ENCODE data around the gene TUBB4A.
"Not testable (repeated sequence)": the region's sequence is repeated elsewhere in the genome, so short reads cannot be mapped to it uniquely, and the experiment has no call there.

Gene TUBB4A

GRCh38 chr19:6510618-6511017, 8.5 kb upstream of the TUBB4A start:
- no peak overlapping the region for H2AK5ac ChIP-seq (ENCODE audit: low read length, severe bottlenecking)
- H2AFZ ChIP-seq (ENCODE audit: low read depth, low read length): no peak overlapping the region
- no peak overlapping the region for H2BK12ac ChIP-seq (ENCODE audit: low read length in 2 of 2)
- H4K91ac ChIP-seq (ENCODE audit: low read length): no peak overlapping the region
- 85% methylated on average over 7 of the region's 7 CpGs for WGBS
- no peak overlapping the region for H3K4me2 ChIP-seq (ENCODE audit: low read length, poor library complexity, severe bottlenecking)
- H3K27ac ChIP-seq (ENCODE audit: low read length, poor library complexity, severe bottlenecking): no peak overlapping the region
- no peaks in the 10 kb centered on the region for H3K36me3 ChIP-seq (ENCODE audit: control insufficient read depth in 1 of 2, insufficient read depth in 2 of 2, low read depth in 1 of 2, low read length in 2 of 2)
- peaks cover 9% of the 10 kb centered on the region for H3K4me1 ChIP-seq (ENCODE audit: control insufficient read depth, insufficient read depth, low read depth, low read length)
- H3K4ac ChIP-seq (ENCODE audit: low read depth in 1 of 2, low read length in 2 of 2): no peak overlapping the region
- H3K18ac ChIP-seq (ENCODE audit: low read depth in 1 of 2, low read length in 2 of 2): no peak overlapping the region
- no peak overlapping the region for H2BK120ac ChIP-seq (ENCODE audit: low read depth, low read length)
- H3K27me3 ChIP-seq (ENCODE audit: control insufficient read depth in 1 of 2, insufficient read depth in 1 of 2, low read length in 2 of 2): no peaks in the 10 kb centered on the region
- DNase-seq: no peak
- no peak overlapping the region for H3K14ac ChIP-seq (ENCODE audit: low read length in 2 of 2)
- no peak overlapping the region for H3K4me3 ChIP-seq (ENCODE audit: insufficient read depth in 1 of 2, low read depth in 1 of 2, low read length in 2 of 2)
- H3K9ac ChIP-seq (ENCODE audit: low read length): no peak overlapping the region
- H4K8ac ChIP-seq (ENCODE audit: low read length): no peak overlapping the region
- no peaks in the 10 kb centered on the region for H3K79me1 ChIP-seq (replicated peaks; ENCODE audit: low read length, poor library complexity, severe bottlenecking)
- no peak overlapping the region for H2BK15ac ChIP-seq (ENCODE audit: low read depth, poor library complexity, severe bottlenecking)
- no peaks in the 10 kb centered on the region for H3K9me3 ChIP-seq (ENCODE audit: control insufficient read depth, low read length)
- no peak overlapping the region for H2BK5ac ChIP-seq (ENCODE audit: low read depth, low read length, poor library complexity, severe bottlenecking)
- no peak overlapping the region for H3K23ac ChIP-seq (ENCODE audit: low read length in 2 of 2)

DNA sequence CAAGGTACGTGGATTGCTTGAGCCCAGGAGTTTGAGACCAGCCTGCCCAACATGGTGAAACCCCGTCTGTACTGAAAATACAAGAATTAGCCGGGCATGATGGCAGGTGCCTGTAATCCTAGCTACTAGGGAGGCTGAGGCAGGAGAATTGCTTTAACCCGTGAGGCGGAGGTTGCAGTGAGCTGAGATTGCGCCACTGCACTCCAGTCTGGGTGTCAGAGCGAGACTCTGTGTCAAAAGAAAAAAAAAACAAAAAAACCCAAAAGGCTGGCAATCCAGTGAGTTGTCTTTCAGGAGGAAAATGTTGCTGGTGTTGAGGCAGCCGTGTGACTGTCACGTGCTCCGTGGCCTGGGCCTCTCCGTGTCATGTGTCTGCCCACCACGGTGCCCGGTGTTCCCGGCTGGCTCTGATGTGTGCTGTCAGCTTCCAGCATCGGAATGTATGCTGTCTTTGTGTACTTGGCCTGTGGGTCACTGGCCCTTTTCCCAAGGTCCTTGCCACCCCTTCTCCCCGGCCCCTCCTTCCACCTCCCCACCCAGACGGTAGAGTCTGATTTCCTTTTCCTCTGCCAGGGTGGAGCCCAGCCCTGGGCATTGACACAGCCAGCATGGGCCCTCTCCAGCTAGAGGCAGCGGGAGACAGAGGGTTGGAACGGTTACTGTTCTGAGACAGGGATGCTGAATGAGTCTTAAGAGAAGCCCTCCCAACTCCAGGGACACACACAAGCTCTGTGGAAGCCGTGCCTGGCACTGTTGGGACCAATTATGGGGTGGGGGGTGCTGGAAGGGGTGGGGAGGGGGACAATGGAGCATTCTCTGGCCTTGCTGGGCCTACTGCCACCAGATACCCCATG, 7.2 kb upstream of the TUBB4A start:
- DNase-seq: no peak
- Histone ChIP-seq H3K4ac (ENCODE audit: low read depth in 1 of 2, low read length in 2 of 2) (no peak overlapping the region), H2BK15ac (ENCODE audit: low read depth, poor library complexity, severe bottlenecking) (no peak overlapping the region), H3K36me3 (ENCODE audit: control insufficient read depth in 1 of 2, insufficient read depth in 2 of 2, low read depth in 1 of 2, low read length in 2 of 2) (no peaks in the 10 kb centered on the region), H3K27me3 (ENCODE audit: control insufficient read depth in 1 of 2, insufficient read depth in 1 of 2, low read length in 2 of 2) (no peaks in the 10 kb centered on the region), H3K9me3 (ENCODE audit: control insufficient read depth, low read length) (no peaks in the 10 kb centered on the region), H2BK120ac (ENCODE audit: low read depth, low read length) (no peak overlapping the region), H3K4me1 (ENCODE audit: control insufficient read depth, insufficient read depth, low read depth, low read length) (peaks cover 6% of the 10 kb centered on the region), H3K18ac (ENCODE audit: low read depth in 1 of 2, low read length in 2 of 2) (no peak overlapping the region), H2AK5ac (ENCODE audit: low read length, severe bottlenecking) (no peak overlapping the region), H3K4me3 (ENCODE audit: insufficient read depth in 1 of 2, low read depth in 1 of 2, low read length in 2 of 2) (no peak overlapping the region), H4K8ac (ENCODE audit: low read length) (no peak overlapping the region), H3K79me1 (replicated peaks; ENCODE audit: low read length, poor library complexity, severe bottlenecking) (no peaks in the 10 kb centered on the region), H2BK12ac (ENCODE audit: low read length in 2 of 2) (no peak overlapping the region), H2BK5ac (ENCODE audit: low read depth, low read length, poor library complexity, severe bottlenecking) (no peak overlapping the region), H3K4me2 (ENCODE audit: low read length, poor library complexity, severe bottlenecking) (no peak overlapping the region), H3K27ac (ENCODE audit: low read length, poor library complexity, severe bottlenecking) (no peak overlapping the region), H3K23ac (ENCODE audit: low read length in 2 of 2) (no peak overlapping the region), H3K14ac (ENCODE audit: low read length in 2 of 2) (no peak overlapping the region), H3K9ac (ENCODE audit: low read length) (no peak overlapping the region), H2AFZ (ENCODE audit: low read depth, low read length) (no peak overlapping the region), H4K91ac (ENCODE audit: low read length) (no peak overlapping the region)
- WGBS: 84% methylated on average over 17 of the region's 20 CpGs

- H2BK12ac ChIP-seq (ENCODE audit: low read length in 2 of 2); DNase-seq; H2AK5ac ChIP-seq (ENCODE audit: low read length, severe bottlenecking); H2BK120ac ChIP-seq (ENCODE audit: low read depth, low read length); H2BK15ac ChIP-seq (ENCODE audit: low read depth, poor library complexity, severe bottlenecking); H3K79me1 ChIP-seq (replicated peaks; ENCODE audit: low read length, poor library complexity, severe bottlenecking); H2BK5ac ChIP-seq (ENCODE audit: low read depth, low read length, poor library complexity, severe bottlenecking); H3K27ac ChIP-seq (ENCODE audit: low read length, poor library complexity, severe bottlenecking); H3K27me3 ChIP-seq (ENCODE audit: control insufficient read depth in 1 of 2, insufficient read depth in 1 of 2, low read length in 2 of 2); H3K4me2 ChIP-seq (ENCODE audit: low read length, poor library complexity, severe bottlenecking); H4K8ac ChIP-seq (ENCODE audit: low read length); H3K4ac ChIP-seq (ENCODE audit: low read depth in 1 of 2, low read length in 2 of 2); H3K23ac ChIP-seq (ENCODE audit: low read length in 2 of 2); H3K4me3 ChIP-seq (ENCODE audit: insufficient read depth in 1 of 2, low read depth in 1 of 2, low read length in 2 of 2); H3K9ac ChIP-seq (ENCODE audit: low read length); H3K9me3 ChIP-seq (ENCODE audit: control insufficient read depth, low read length); H2AFZ ChIP-seq (ENCODE audit: low read depth, low read length); H3K36me3 ChIP-seq (ENCODE audit: control insufficient read depth in 1 of 2, insufficient read depth in 2 of 2, low read depth in 1 of 2, low read length in 2 of 2); H3K18ac ChIP-seq (ENCODE audit: low read depth in 1 of 2, low read length in 2 of 2); H3K14ac ChIP-seq (ENCODE audit: low read length in 2 of 2); H4K91ac ChIP-seq (ENCODE audit: low read length); H3K4me1 ChIP-seq (ENCODE audit: control insufficient read depth, insufficient read depth, low read depth, low read length): not testable (repeated sequence)
- WGBS: 85% methylated on average over 8 of the region's 9 CpGs
Observed at GRCh38 chr19:6508028-6508771, 6.1 kb upstream of the TUBB4A start.

DNA sequence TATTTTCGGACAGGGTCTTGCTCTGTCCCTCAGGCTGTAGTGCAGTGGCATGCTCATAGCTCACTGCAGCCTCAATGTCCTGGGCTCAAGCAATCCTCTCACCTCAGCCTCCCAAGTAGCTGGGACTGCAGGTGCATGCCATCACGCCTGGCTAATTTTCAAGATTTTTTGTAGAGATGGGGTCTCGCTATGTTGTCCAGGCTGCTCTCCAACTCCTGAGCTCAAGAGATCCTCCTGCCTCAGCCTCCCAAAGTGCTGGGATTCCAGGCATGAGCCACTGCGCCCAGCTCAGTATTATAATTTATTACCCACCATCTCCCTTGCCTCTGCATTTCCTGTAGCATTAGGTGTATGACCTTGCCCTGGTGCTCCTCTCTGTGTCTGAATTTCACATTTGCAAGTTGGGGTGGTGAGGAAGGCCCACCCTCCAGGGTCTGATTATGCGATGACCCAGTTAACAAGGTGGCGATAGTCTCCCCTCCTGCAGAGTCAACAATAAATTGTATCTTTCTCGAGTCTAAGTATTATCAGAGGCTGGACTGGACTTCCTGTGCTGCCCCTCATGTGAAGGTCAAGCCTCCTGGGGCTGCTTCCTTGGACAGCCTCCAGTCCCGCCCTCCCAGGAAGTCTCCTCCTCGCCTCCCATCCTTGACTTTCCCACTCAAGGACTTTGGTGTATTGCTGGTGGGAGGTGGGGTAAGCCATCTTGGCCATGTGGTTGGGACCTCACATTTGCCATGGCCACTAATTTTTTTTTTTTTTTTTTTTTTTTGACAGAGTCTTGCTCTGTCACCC, 1.5 kb upstream of the TUBB4A start:
- Histone ChIP-seq H3K23ac (ENCODE audit: low read length in 2 of 2) (no peak overlapping the region), H4K8ac (ENCODE audit: low read length) (no peak overlapping the region), H3K14ac (ENCODE audit: low read length in 2 of 2) (no peak overlapping the region), H2AK5ac (ENCODE audit: low read length, severe bottlenecking) (no peak overlapping the region), H3K9me3 (ENCODE audit: control insufficient read depth, low read length) (no peaks in the 10 kb centered on the region), H3K4me2 (ENCODE audit: low read length, poor library complexity, severe bottlenecking) (no peak overlapping the region), H2BK120ac (ENCODE audit: low read depth, low read length) (no peak overlapping the region), H2BK12ac (ENCODE audit: low read length in 2 of 2) (no peak overlapping the region), H3K18ac (ENCODE audit: low read depth in 1 of 2, low read length in 2 of 2) (no peak overlapping the region), H3K36me3 (ENCODE audit: control insufficient read depth in 1 of 2, insufficient read depth in 2 of 2, low read depth in 1 of 2, low read length in 2 of 2) (peaks cover 0 to 3% of the 10 kb centered on the region in 2 experiments), H4K91ac (ENCODE audit: low read length) (no peak overlapping the region), H3K27ac (ENCODE audit: low read length, poor library complexity, severe bottlenecking) (no peak overlapping the region), H3K4ac (ENCODE audit: low read depth in 1 of 2, low read length in 2 of 2) (no peak overlapping the region), H2AFZ (ENCODE audit: low read depth, low read length) (no peak overlapping the region), H2BK5ac (ENCODE audit: low read depth, low read length, poor library complexity, severe bottlenecking) (no peak overlapping the region), H3K27me3 (ENCODE audit: control insufficient read depth in 1 of 2, insufficient read depth in 1 of 2, low read length in 2 of 2) (peaks cover 31 to 49% of the 10 kb centered on the region in 2 experiments), H3K4me3 (ENCODE audit: insufficient read depth in 1 of 2, low read depth in 1 of 2, low read length in 2 of 2) (no peak overlapping the region), H3K4me1 (ENCODE audit: control insufficient read depth, insufficient read depth, low read depth, low read length) (peaks cover 17% of the 10 kb centered on the region), H3K9ac (ENCODE audit: low read length) (no peak overlapping the region), H3K79me1 (replicated peaks; ENCODE audit: low read length, poor library complexity, severe bottlenecking) (no peaks in the 10 kb centered on the region), H2BK15ac (ENCODE audit: low read depth, poor library complexity, severe bottlenecking) (no peak overlapping the region)
- 86% methylated on average over 7 of the region's 9 CpGs for WGBS
- DNase-seq: no peak
